ENCODE results near the gene STXBP3.

The STXBP3 gene

GRCh38 chr1:108843390-108844137 is 97.1 kb downstream of the STXBP3 start:
- DNase-seq (ENCODE audit: low read depth) = no peak

GRCh38 chr1:108845446-108845845 is 99.0 kb downstream of the STXBP3 start:
- no peak for DNase-seq (ENCODE audit: low read depth)

- DNase-seq (ENCODE audit: low read depth) = no peak
These were observed 99.5 kb downstream of the STXBP3 start for GRCh38 chr1:108845991-108846390.

- no peak for DNase-seq (ENCODE audit: low read depth)
These were observed 101.0 kb downstream of the STXBP3 start for GRCh38 chr1:108847494-108847893.

- no peak for DNase-seq (ENCODE audit: low read depth)
These were observed 102.3 kb downstream of the STXBP3 start for GRCh38 chr1:108848806-108849205.

GRCh38 chr1:108850929-108851328 is 104.5 kb downstream of the STXBP3 start:
- no peak for DNase-seq (ENCODE audit: low read depth)

- no peak for DNase-seq (ENCODE audit: low read depth)
These were observed 105.1 kb downstream of the STXBP3 start for GRCh38 chr1:108851567-108851966.

- no peak for DNase-seq (ENCODE audit: low read depth)
These were observed 105.9 kb downstream of the STXBP3 start for GRCh38 chr1:108852221-108852975.

- DNase-seq (ENCODE audit: low read depth) = no peak
These were observed 107.9 kb downstream of the STXBP3 start for GRCh38 chr1:108854221-108855019.

GRCh38 chr1:108856994-108857393 is 110.5 kb downstream of the STXBP3 start, which contains the start of gene AKNAD1:
AKNAD1 (minus strand) TSS chr1:108857094; CDS start chr1:108852664, 4,430 bp downstream.
- DNase-seq (ENCODE audit: low read depth) = no peak

GRCh38 chr1:108858230-108858950 is 111.9 kb downstream of the STXBP3 start:
- no peak for DNase-seq (ENCODE audit: low read depth)
